HG03108 (cell line): ENCODE results near the gene KERA.
"Not testable (repeated sequence)": the region's sequence is repeated elsewhere in the genome, so short reads cannot be mapped to it uniquely, and the experiment has no call there.

Source experiments
- ATAC-seq: cut with Tn5 transposase; IDR thresholded peaks from one replicate; pipeline ENCODE4 v1.9.1; 2021; ENCODE audit warnings: moderate library complexity; ENCODE audit not compliant: unreplicated experiment

The KERA gene, protein sequence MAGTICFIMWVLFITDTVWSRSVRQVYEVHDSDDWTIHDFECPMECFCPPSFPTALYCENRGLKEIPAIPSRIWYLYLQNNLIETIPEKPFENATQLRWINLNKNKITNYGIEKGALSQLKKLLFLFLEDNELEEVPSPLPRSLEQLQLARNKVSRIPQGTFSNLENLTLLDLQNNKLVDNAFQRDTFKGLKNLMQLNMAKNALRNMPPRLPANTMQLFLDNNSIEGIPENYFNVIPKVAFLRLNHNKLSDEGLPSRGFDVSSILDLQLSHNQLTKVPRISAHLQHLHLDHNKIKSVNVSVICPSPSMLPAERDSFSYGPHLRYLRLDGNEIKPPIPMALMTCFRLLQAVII

DNA sequence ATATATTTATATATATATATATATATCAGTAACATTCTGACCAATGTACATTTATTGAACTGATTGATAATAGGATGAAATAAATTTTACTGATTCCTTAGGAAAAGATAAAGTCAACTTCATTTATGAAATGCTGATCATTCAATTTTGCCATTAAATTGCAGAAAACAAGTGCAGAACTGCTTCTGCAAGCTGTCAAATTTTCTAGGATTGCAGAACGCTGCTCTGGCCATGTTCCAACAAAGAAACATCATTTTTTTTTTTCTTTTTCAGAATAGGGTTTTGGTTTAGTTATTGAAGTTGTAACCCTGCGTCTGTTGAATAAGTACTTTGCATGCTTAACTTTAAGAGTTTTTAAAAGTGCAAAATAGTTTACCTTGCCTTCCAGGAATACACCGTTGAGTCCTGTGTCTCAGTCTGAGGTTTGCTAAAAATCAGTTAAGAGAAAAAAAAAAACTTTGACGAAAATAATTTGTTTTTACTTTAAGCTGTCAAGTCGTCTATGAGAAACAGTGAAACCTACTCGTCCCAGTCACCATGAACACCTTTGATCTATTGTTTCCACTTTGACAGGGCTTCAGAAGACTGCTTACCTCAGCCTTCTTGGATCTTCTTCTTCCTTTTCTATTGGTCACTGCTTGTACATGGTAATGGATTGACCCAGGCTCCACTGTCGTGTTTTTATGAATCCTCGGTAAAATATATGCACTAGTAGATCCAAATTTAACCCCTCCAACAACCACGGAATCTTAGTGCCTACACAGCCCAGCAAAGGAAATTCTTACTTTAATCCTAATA, at the start of gene KERA:
TSS of gene KERA (minus strand) at position 657 of the 798 bp plus-strand sequence. CDS start 1,743 bp downstream, outside the sequence.
- ATAC-seq: no peak

DNA sequence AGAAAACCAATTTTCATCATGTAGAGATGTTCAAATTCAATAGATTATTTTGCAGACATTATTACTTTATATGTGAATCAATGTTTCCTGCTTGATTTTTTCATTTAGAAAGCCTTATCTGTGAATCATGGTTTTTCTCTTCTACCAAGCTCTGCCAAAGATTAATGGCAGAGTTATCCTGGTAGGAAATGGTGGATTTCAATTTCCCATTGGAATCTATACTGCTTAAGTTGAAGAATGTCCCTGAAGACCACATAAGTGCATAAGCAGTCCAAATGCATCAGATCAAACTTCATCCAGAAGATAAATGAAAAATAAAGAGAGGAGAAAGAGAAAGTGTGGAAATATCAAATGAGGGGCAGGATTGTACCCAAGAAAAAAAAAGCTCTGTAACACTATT, 48.5 kb upstream of the KERA start:
- ATAC-seq: no peak

DNA sequence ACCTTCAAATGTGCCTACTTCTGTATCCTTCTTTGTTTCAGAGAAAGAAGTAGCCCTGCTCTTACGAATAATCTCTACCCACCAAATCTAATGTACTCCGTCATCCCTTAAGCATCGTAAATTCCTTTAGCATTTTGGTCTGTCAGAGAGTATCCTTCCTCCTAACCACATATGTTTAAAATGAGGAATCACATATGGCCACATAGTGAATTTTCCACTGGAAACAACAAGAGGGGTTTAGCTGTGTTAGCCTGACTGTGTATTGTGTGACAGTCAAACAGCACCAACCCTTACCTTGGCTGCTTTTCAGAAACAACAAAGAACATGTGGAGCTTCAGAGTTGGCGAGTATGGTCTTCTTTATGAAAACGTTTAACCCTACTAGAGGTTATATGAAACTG, 48.0 kb upstream of the KERA start:
- no peak for ATAC-seq

DNA sequence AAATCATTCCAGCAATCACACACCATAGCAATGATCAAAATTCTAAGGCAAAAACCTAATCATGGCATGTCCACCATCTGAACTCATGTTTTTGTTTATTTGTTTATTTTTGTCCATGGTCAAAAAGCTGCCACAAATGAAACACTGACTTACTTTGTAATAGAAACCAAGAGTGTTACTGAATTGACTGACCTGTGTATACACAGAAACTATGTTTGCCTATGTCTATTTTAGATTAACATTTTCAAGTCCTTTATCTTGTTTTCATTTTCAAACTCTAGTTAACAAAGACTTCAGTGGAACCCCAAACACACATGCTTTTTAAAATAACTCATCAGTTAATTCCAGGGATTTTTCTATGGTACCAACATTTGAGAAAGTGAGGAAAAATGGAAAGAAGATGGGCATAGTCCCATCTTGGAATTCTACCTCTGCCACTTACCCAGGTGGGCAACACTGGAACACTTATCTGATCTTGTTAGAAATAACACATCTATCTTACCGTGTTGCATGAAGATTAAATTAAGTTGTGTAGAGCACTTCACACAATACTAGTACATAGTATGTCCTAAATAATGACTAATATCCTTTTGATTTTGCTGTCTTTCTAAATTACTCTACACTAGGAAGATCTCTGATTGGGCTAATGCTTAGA, 47.1 kb upstream of the KERA start:
- ATAC-seq: peak; percentile 66

DNA sequence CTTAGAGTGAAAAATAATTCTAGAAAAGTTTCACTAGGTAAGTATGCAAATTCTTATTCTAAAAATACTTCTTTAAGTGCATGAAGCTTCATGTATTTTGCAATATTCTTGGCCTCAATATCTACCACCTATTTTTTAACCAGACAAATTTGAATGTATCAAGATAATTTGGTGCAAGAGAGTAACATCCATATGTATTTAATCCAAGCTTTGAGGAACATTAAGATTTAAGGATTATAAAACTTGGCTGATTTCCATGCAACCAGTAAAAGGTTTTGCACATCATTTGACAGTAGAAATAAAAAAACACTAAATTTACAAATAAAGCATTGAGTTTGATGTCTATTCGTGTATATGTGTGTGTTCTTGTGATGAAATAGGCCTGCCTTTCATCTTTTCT, 45.8 kb upstream of the KERA start:
- ATAC-seq: no peak

DNA sequence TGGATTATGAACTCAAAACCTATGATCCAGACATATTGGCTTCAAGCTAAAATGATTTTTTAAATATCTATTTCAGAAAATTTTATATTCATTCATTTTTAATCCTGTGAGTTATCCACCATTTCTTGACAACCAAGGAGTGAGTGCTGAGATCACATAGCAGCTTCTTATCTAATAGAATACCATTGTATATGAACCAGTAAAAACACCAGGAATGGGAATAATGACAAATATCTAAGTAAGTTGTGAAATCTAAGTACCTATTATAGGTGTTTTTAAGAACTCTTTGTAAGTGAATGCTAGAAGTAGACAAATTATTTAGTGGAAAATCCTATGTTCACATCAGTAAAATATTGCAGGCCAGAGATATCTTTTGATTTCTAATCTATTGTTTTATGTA, 45.3 kb upstream of the KERA start:
- no peak for ATAC-seq

DNA sequence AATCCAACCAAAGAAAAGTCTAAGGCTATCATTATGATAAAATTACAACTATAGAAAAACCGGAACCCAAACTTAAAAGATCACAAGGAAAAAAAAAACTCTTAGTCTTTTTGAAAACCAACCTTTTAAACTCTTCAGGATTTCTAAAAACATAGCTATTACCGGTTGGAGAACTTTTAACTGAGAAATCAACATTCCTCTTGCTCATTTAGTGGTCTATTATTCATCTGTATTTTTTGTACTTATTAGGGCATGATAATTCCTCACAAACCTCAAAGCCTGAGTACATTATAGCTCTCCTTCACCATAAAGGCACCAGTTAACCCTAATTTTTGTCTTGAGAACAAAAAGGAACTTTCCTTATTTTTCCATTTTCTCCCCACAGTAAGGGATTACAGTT, 43.1 kb upstream of the KERA start:
- ATAC-seq: no peak

DNA sequence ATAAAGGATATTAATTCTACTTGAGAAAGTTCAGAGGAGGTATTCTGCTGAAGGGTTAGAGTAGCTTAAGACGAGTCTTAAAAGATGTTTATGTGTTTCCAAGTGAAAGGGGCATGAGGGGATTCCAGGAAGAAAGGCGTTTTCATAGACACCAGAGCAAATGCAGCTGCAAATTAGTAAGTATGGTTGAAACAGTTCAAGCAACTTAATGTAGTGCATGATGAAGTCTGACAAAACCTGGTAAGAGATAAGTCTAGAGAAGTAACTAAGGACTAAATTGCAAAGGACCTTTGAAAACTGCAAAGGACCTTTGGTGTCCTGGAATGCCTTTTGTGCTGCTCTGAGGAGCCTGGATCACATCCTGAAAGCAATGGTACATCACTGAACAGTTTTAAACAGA, 42.0 kb upstream of the KERA start:
- no peak for ATAC-seq

DNA sequence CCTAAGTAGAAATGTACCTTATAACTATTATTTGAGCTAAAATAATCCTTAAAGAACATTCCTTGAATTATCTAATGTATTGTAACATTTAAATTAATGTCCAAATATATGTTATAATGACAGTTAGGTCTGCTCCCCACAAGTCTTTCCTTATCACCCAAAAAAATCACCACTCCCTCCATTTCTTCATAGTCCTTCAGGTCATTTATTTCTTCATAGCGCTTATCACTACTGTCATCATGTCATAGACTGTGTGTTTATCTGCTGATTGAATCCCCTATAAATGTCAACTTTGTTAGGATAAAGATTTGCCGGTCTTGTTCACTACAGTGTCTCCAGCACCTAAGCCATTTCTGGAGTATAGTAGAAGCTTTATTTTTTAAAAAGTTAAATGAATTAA, 41.5 kb upstream of the KERA start:
- ATAC-seq: no peak

DNA sequence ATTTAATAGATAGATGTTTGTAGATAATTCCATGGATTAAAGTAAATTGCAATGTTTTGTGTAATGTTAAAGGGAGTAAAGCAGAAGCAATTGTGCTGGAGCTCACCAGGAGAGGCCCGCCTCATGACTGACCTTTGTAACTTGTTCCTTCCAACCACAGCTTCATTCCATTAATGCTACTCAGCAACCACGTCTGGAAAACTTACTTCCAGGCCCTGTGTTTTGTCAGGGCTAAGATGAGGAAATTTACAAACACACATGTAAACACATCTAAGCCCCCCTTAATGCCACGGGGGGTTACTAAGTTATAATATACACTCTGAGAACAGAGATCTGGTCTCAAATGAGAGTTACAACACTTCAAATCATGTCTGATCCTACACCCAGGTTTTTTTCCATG, 41.1 kb upstream of the KERA start:
- ATAC-seq: no peak

DNA sequence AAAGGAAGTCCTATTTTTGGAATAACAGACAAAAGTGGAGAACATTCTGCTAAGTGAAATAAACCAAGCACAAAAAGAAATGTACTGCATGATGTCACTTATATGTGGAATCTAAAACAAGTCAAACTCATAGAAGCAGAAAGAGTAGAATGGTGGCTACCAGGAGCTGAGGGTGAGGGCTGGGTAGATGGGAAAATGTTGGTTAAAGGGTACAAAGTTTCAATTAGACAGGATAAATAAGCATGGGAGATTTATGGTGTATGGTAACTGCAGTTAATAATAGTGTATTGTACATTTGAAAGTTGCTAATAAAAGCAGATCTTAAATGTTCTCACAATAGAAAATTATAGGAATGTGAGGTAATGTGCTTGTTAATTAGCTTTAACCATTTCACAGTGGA, 40.6 kb upstream of the KERA start:
- no peak for ATAC-seq

DNA sequence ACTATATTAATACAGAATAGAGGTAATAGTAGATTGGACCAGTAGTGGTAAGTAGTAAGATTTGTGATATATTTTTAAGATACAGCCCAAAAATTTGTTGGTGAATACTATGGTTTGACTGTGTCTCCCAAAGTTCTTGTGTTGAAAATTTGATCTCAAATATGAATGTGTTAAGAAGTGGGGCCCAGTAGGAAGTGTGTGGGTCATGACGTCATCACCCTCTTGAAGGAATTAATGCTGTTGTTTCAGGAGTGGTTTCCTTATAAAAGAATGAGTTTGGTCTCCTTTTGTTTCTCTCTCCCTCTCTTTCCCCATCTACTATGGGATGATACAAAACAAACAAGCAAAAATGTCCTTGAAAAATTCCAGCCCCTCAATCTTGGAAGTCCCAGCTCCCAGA, 37.1 kb upstream of the KERA start:
- no peak for ATAC-seq

DNA sequence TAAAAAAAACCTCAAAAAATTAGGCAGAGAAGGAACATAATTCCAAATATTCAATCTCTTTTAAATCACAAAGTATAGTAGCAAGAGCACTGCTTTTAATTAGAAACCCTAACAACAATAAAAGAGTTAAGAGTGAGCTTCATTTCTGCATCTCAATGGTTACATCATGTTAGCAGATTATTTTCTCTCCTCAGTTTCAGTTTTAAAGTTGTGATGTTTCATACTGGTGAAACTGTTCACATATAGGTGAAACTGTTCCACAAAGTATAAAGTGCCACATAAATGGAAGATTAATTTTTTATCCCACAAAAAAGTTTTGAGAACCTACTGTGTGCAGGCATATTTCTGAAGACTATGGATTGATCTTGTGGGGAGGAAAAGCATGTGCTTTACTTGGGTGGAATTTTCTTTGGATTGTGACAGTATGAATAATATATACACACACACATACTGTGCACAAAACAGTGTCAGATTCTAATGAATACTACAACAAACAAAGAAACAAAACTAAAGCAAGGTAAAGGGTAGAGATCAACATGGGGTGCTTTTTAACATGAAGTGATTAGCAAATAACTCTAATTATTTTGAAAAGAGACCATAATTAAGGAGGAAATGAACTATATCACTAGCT, 36.3 kb upstream of the KERA start:
- ATAC-seq: no peak

DNA sequence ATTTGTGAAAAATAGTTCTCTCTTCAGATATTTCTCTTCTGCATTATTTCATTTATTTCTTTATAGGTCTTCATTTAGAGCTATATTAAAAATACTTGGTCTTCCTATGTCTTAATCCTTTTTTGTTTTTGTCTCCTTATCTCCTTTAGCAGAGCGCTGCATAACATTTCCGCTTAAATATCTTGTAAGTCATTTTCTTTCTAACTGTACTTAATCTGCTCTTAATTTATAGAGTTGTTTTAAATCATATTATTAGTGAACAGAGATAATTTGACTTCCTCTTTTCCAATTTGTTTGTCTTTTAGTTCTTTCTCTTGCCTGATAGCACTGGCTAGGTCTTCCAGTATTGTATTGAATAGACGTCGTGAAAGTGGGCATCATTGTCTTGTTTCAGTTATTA, 35.5 kb upstream of the KERA start:
- ATAC-seq: no peak

DNA sequence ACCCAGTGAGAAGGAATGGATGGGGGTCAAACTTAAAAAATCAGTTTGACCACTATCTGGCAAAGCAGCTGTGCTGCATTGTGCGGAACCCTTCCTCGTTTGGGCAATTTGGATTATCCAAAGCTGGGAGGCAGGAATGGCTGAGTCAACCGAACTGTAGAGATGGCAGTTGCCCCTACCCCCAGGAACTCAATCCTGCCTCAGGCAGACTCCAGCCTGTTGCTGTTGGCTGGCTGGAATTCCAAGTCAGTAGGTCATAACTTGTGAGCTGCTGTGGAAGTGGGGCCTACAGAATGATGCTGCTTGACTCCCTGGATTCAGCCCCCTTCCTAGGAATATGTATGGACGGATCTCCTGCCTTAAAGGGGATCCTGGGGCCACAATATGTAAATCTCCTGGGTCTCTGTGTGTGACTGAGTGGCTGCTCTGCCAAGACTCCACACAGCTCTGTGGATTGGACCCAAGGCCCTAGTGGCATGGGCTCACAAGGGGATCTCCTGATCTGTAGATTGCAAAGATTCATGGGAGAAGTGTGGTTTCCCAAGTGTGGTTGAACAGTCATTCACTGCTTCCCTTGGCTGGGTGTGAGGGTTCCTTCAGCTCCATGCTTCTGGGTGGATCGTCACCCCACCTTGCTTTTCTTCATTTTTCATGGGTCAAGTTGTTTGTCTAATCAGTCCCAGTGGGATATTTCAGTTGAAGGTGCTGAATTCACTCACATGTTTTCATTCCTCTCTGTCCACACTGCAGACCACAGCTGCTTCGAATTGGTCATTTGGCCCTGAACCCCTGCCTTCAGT, 34.3 kb upstream of the KERA start:
- ATAC-seq: no peak

DNA sequence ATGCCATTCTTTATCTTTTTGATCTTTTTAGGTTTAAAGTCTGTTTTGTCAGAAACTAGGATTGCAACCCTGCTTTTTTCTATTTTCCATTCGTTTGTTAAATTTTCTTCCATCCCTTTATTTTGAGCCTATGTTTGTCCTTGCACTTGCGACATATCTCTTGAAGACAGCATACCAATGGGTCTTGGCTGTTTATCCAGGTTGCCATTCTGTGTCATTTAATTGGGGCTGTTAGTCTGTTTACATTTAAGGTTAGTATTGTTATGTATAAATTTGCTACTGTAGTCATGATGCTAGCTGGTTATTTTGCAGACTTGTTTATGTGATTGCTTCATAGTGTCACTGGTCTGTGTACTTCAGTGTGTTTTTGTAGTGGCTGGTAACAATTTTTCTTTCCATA, 32.1 kb upstream of the KERA start:
- not testable (repeated sequence) for ATAC-seq

DNA sequence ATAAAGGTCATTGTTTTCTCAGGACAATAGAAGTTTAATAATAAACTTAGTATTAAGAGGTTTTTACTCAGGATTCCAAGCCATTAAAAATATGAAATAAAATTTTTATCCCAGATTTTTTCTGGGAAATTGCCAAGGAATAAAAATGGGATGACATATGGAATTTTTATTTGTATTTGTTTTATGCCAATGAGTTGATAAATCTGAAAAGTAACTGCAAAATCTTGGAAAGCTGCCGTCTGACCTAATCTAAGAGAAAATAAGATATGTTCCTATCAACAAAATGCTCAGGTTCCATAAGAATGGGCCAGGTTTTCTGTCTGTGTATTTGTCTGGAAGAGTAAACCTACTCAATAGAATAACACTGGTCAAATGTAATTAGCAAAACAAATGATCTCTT, 22.2 kb upstream of the KERA start:
- no peak for ATAC-seq

DNA sequence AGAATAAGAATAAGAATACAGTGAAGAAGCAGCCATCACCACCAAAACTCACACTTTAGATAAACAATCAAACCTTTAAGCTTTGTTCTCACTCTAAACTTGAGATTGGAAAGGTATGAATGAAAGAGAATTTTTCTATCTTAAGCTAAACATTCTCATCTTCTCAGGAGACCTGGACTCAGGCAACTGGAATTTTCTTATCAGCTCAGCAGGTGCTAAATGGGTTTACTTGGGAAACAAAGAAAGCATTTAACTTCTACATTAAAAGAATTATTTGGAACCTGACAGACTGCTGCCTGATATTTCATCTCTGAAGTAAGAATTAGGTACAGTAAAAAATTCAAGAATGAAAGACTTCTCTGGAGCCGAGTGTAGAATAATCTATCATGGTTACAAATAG, 20.7 kb upstream of the KERA start:
- ATAC-seq: no peak

DNA sequence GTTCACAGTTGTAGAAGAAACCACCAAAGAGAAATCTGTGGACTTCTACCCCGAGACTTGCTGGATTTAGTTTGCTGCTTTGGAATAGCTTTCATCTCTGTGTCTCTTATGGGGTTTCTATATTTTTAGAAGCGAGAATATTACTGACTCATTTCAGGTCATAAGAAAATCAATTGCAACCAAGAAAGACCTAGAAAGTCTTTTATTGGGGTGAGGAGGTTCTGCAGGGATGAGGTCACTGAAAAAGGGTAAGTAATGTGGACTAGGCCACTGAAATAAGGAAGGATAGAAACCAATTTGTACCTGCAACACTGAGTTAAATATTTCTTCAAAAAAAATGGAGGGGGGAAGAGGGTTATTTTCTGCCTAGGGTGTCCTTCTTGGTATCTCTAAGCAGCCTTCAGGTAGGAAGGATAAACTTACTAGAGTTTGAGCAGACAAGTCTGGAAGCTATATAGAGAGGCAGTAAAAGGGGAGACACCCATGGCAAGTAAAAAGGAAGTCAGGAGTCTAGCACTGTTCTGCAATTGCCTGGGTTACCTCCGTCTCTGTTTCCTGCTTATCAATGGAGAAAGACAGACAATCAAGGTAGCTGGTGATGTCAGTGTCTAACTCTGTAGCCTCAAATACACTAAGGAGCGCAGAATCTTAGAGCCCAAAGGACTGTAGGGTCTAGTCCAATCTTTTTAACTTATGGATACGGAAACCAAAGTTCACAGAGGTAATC, 19.6 kb upstream of the KERA start:
- no peak for ATAC-seq

DNA sequence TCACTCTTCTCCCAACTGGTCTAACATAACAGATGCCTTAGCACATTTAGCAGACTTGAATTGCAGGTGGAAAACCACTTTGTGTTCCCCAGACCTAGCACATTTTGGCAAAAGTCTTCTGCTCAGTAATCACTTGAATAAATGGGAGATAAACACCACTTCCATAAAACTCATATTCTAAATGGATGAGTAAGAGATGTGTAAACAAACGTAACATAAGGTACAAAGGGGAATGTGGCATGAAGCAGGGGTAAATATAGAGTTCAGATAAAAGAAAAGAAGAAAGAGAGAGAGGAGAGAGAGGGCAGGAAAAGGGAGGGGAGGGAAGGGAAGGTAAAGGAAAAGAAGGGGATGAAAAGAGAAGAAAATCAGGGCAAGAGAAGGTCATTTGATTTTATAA, 17.0 kb upstream of the KERA start:
- ATAC-seq: no peak
